ENCODE results near the gene OR2V2.
"Not testable (repeated sequence)": the region's sequence is repeated elsewhere in the genome, so short reads cannot be mapped to it uniquely, and the experiment has no call there.

DNA sequence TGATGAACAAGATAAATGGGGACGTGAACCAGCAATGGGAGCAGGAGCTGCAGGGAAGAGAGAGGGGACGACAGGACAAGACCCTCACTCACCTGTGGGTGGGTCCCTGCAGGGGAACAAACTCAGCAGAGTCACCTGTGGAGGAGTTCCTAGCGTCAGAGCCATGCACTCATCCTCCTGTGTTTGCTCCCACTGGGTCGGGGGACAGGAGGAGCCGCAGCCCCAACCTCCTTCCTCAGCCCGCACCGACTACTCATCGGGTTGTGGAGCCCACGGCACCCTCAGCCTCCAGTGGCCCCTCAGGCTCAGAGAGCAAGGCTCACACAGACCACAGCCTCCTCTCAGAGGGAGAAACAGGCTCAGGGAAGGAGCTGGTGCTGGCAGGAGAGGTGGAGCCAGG is 17.3 kb upstream of the OR2V2 start:
- TF ChIP-seq, protein P1, sequence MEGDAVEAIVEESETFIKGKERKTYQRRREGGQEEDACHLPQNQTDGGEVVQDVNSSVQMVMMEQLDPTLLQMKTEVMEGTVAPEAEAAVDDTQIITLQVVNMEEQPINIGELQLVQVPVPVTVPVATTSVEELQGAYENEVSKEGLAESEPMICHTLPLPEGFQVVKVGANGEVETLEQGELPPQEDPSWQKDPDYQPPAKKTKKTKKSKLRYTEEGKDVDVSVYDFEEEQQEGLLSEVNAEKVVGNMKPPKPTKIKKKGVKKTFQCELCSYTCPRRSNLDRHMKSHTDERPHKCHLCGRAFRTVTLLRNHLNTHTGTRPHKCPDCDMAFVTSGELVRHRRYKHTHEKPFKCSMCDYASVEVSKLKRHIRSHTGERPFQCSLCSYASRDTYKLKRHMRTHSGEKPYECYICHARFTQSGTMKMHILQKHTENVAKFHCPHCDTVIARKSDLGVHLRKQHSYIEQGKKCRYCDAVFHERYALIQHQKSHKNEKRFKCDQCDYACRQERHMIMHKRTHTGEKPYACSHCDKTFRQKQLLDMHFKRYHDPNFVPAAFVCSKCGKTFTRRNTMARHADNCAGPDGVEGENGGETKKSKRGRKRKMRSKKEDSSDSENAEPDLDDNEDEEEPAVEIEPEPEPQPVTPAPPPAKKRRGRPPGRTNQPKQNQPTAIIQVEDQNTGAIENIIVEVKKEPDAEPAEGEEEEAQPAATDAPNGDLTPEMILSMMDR (IDR thresholded peaks at IDR 0.05), result not testable (repeated sequence)
- TF ChIP-seq POLR2A (IDR thresholded peaks at IDR 0.05), result not testable (repeated sequence)
